ENCODE data around the gene OBSCN.

OBSCN gene

DNA sequence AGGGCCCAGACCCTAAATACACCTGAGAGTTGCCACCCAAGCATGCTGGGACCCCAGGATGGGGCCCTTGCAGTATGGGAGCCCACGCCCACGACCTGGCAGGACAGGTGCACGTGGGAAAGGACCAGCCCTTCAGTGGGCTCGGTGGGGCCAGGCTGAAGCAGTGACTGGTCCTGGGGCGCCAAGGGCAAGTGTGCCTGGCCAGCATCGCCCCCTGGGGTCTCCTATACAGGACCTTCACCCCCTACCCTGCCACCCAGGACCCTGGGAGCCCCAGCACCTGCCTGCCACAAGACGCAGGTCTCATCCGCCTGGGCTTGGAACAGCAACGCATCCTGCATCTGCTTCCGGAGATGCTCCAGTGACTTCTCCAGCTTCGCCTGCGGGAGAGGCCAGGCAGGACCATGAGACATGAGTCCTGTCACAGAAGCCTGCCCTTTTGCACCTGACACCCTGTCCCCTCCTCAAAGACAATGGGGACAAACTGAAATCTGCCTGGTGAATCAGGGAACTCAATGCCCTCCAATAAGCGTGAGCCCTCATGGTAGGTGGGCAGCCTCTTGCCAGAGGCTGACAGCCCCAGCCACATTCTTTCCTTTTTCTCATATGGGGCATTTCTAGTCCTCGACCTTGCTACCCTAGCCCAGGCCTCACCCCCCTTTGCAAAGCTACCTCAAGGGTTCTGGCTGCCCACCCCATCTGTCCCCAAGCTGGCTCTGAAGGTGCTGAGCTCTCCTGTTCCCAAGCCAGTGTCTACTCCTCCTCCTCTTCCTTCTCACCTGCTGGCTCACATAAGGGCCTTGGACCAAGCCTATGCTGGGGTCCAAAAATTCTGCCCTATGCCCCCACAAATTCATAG is 194.2 kb downstream of the OBSCN start:
- Mint-ChIP-seq H3K36me3 (peaks cover 54% of the 10 kb centered on the region), H3K27ac (no peak overlapping the region), H3K4me3 (no peak overlapping the region), H3K9me3 (no peaks in the 10 kb centered on the region), H3K27me3 (no peaks in the 10 kb centered on the region), H3K4me1 (peaks cover 67% of the 10 kb centered on the region)
- no peak for ATAC-seq

DNA sequence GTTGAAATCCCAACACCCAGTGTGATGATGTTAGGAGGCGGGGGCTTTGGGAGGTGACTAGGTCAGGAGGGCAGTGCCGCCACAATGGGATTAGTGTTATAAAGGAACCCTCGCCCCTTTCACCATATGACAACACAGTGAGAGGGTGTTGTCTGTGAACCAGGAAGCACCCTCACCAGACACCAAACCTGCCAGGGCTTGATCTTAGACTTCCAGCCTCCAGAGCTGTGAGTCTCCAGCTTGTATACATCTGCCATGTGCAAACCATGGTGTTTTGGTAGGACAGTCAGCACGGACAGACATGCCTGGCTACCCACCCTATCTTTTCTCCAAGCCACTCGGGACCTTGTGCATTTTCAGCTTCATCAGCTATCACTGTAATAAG is 194.8 kb downstream of the OBSCN start:
- ATAC-seq: no peak
- Mint-ChIP-seq H3K27ac (no peak overlapping the region), H3K27me3 (no peaks in the 10 kb centered on the region), H3K4me3 (no peak overlapping the region), H3K4me1 (peaks cover 67% of the 10 kb centered on the region), H3K36me3 (peaks cover 50% of the 10 kb centered on the region), H3K9me3 (no peaks in the 10 kb centered on the region)

DNA sequence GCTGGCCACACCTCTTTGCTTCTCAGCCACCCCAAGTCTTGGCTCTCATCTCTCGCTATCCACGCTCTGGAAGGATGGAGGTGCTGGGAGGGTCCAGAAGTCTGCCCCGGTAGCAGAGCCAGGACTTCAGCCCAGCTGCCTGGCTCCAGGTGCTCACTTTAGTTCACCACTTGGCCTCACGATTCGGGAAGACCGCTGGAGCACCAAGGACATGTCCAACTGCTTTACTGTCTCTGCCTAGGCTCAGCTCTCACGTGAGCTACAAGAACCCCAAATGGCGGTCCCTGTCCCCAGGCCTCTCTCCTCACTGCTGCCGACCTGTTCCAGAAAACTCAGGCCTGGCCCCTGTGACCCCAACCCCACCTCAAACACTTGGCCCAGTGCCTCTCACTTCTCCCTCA is 195.4 kb downstream of the OBSCN start:
- Mint-ChIP-seq H3K27ac (no peak overlapping the region), H3K4me1 (peaks cover 73% of the 10 kb centered on the region), H3K9me3 (no peaks in the 10 kb centered on the region), H3K27me3 (no peaks in the 10 kb centered on the region), H3K36me3 (peaks cover 45% of the 10 kb centered on the region), H3K4me3 (no peak overlapping the region)
- no peak for ATAC-seq

DNA sequence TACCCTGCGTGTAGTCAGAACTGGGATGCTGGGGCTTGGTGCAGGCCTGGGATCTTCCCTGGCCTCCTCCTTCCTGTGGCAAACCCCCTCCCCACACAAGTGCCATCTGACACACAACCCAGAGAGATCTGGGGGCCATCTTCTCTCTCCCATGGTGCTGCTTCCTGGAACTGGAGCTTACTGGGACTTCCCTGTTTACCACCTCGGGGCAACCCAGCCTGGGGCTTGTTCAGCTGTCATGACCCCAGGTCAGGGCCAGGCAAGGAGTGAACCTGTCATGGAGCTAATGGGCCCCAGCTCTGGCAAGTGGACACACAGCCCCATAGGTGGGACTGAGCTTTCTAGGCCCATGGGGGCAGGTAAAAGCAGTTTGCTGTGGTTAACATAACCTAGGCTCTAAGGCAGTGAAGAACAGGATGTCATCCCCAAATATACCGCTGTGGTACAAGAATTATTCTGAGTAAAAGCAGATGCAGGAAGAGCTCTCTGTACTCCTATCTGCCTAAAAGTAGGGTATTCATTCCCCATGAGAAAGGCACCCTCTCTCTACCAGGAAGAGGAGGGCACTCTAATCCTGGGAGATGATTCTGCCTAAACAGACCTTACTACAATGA is 196.4 kb downstream of the OBSCN start:
- ATAC-seq: no peak
- Mint-ChIP-seq H3K27ac (no peak overlapping the region), H3K27me3 (no peaks in the 10 kb centered on the region), H3K36me3 (peaks cover 44% of the 10 kb centered on the region), H3K4me3 (peak overlapping the region; percentile 54), H3K4me1 (peaks cover 77% of the 10 kb centered on the region), H3K9me3 (no peaks in the 10 kb centered on the region)

DNA sequence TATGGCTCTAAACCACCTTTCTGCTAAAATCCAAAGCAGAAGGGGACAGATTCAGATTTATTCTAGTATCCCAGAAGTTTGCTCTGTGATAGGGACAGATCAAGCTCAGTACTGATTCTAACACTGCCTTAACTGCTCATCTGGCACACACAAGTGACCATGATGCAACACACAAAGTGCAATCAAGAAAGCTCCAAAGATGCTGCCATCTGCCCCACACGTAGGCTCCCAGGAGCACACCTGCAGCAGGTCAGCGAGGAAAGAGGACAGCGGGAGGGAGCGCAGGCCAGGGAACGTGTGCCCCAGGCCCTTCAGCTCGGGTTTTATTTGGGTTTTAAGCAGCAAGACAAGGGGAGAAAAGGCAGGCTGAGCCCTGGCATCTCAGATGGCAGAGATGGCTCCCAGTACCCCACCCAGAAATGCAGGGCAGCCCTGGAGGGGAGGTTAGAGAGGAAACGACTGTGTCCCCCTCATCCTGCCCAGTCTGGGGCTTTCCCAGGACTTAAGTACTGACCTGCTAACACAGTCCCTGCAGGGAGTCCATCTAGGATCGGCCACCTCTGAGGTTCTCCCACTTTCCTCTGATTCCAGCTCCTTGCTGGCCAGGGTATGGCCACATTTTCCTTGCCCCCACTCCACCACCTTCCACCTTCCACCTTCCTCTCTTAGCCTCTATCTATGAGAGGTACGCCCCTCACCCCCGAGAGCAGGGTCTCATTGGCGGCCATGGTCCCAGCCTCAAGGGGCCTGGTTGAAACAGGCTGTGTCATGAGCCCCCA is 197.5 kb downstream of the OBSCN start:
- ATAC-seq: no peak
- Mint-ChIP-seq H3K9me3 (no peaks in the 10 kb centered on the region), H3K27me3 (no peaks in the 10 kb centered on the region), H3K27ac (peak overlapping the region; percentile 90), H3K36me3 (peaks cover 33% of the 10 kb centered on the region), H3K4me1 (peaks cover 67% of the 10 kb centered on the region), H3K4me3 (peak overlapping the region; percentile 96)

DNA sequence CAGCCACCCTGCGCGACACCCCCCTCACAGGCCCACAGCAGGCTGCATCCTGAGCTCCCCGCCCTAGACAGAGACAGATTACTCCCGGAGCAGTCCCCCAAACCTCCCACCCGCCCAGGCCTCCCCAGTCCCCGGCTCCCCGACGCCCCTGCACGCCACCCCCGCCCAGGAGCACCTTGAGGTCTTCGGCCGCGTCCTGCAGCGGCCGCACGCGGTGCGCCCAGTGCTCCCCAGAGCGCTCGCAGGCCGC is 198.1 kb downstream of the OBSCN start:
- Mint-ChIP-seq H3K9me3 (no peaks in the 10 kb centered on the region), H3K4me3 (peak overlapping the region; percentile 96), H3K27me3 (no peaks in the 10 kb centered on the region), H3K36me3 (peaks cover 30% of the 10 kb centered on the region), H3K27ac (peak overlapping the region; percentile 90), H3K4me1 (peaks cover 62% of the 10 kb centered on the region)
- no peak for ATAC-seq

DNA sequence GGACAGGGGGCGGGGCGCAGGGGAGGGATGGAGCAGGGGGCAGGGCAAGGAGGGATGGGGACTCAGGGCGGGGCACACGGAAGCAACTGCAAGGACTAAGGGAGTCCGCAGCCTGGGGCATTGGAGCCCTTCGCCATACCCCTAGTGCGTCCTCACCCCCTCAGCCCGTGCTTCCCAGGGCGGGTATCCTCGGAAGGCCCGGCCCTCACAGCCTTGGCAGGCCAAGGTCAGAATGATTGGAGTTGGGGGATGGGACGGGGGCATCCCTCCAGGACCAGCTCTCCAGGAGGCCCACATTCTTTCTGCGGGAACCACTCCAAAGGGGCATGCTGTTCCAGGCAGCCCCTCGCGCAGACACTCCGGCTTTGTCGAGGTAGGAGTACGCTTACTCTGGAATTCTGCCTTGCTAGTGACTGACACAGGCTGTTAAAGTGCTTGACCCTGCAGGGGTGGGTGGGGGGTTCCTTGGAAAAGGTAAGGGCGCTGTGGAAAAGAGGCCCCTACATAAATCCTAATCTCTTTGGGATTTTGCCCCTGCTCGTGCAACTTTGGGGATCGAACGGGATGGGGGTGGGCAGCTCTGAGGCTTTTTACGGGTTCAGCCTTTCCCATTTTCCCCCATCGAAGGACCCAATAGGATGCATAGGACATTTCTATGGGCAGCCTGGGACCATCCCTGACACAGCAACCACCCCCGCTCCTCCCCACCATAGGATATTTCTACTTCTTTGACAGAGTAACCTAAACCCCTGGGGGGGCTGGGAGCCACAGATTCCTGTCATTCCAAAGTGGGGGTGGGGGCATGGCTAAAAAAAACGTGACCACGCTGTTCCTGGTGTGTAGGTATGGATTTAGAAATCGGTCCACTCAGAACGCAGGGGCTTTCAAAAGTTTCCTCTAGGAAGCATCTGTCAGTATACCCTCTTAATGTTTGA is 199.5 kb downstream of the OBSCN start:
- Mint-ChIP-seq H3K36me3 (peaks cover 19% of the 10 kb centered on the region), H3K9me3 (no peaks in the 10 kb centered on the region), H3K4me3 (peak overlapping the region; percentile 96), H3K27me3 (no peaks in the 10 kb centered on the region), H3K27ac (peak overlapping the region; percentile 90), H3K4me1 (peaks cover 47% of the 10 kb centered on the region)
- no peak for ATAC-seq

DNA sequence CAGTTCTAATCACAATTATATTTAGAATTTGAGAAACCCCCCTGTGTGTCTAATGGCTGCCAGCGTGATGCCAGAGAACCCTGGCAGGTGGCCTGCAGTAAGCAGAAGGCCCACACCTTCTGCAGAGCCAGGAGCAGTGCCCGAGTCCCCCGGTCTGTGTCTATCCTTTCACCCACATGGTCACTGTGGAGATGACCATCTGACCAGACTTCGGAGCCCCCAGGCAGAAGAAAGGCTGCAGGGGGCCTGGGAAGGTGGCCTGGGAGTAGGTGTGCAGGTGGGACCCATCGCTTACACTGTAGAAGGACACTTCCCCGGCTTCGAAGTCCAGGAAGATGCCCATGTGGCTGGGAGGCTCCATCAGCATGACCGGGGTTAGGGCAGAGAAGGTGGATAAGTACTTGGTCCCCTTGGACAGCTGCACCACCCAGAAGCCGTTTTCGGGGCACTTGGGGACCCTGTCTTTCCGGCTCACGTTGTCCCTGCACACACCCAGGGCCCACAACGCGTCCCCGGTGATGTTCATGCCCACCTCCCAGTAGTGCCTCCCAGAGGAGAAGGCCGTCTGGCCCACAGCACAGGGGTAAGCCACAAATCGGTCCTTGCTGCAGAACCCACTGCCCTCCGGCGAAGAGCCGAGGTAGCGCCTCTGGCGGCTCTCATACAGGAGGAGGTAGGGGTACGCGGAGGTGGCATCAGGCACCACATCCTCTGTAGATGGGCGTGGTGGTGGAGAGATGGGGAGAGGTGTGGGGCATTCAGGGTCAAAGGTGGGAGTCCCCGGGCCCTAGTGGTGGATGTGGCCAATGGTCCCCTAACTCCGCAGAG is 200.4 kb downstream of the OBSCN start:
- Mint-ChIP-seq H3K27me3 (no peaks in the 10 kb centered on the region), H3K4me1 (peaks cover 38% of the 10 kb centered on the region), H3K36me3 (peaks cover 11% of the 10 kb centered on the region), H3K4me3 (peak overlapping the region; percentile 96), H3K27ac (no peak overlapping the region), H3K9me3 (no peaks in the 10 kb centered on the region)
- ATAC-seq: no peak

DNA sequence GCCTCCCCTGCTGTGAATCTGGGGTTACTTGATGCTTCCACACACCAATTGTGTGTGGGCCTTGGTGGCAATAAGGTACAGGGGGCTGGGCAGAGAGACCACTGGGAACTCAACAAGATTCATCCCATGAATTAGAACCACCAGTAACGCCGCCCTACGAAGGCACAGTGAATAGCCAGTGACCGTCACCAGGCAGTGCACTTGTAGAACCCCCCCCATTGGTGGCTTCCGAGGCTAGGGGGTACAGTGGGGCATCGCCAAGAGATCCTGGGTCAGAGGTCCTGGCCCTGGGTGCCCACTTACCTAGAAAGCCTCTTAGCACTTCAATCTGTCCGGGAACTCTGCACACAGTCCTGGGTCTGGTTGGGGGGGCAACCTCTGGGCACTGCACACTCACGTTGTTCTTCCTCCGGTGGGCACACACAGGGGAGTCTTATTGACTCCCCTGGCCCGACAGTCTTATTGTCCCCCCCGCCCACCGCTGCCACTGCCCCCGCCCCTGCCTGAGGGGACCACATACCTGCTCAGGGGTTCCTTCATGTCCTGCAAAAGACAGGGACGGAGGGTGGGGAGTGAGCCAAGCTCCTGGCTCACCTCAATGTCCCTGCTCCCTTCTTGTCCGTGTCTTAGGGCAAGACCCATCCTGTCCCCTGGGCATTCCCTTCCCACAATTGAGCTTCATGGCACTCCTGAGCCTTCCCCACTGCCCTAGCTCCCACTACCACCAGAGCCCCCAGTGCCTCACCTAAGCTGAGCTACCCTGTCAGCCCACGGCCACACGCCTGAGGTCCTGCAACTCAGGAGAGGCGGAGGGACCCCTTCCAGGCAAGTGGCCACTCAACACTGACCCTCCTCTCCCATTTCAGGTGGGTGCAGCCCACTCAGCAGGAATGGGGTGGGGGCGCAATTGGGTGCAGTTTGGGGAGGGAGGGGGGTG is 201.3 kb downstream of the OBSCN start:
- Mint-ChIP-seq H3K4me1 (peaks cover 30% of the 10 kb centered on the region), H3K27ac (no peak overlapping the region), H3K9me3 (no peaks in the 10 kb centered on the region), H3K4me3 (peak overlapping the region; percentile 6), H3K36me3 (peaks cover 6% of the 10 kb centered on the region), H3K27me3 (no peaks in the 10 kb centered on the region)
- ATAC-seq: no peak

DNA sequence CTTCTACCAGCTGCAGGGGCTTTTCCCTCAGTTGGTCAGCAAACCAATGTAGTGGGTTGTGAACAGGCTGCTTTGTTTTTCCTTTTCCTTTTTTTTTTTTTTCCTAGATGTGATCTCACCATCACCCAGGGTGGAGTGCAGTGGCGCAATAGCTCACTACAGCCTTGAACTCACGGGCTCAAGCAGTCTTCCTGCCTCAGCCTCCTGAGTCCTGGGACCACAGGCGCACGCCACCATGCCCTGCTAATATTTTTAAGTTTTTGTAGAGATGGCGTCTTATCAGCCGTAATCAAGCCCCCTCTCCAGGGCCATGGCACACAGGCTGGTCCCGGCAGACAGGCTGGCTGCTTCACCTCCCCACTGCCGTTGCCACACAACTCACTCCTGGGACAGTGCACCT is 202.2 kb downstream of the OBSCN start:
- peaks cover 6% of the 10 kb centered on the region for H3K36me3 Mint-ChIP-seq
- ATAC-seq: no peak
- H3K27ac Mint-ChIP-seq: no peak overlapping the region
- H3K27me3 Mint-ChIP-seq: peaks cover 2% of the 10 kb centered on the region
- no peaks in the 10 kb centered on the region for H3K9me3 Mint-ChIP-seq
- H3K4me3 Mint-ChIP-seq: no peak overlapping the region
- peaks cover 21% of the 10 kb centered on the region for H3K4me1 Mint-ChIP-seq

DNA sequence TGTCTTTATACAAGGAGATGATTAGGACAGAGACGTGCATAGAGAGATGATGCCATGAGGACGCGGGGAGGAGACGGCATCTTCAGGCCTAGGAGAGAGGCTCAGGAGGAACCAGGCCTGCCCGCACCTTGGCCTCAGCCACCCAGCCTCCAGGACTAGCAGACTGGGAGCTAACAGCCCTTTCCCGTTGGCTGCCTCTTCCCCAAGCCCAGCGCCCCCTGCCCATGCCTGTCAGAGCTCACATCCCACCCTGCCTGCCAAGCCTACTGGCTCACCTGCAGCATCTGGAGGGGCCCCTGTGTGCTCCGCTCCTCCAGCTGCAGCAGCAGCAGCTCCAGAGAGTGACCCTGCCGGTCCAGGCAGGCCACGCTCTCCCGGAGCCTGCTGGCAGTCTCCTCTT is 202.8 kb downstream of the OBSCN start:
- Mint-ChIP-seq H3K36me3 (peaks cover 6% of the 10 kb centered on the region), H3K4me3 (no peak overlapping the region), H3K27ac (no peak overlapping the region), H3K4me1 (peaks cover 18% of the 10 kb centered on the region), H3K9me3 (no peaks in the 10 kb centered on the region), H3K27me3 (peaks cover 8% of the 10 kb centered on the region)
- ATAC-seq: no peak

DNA sequence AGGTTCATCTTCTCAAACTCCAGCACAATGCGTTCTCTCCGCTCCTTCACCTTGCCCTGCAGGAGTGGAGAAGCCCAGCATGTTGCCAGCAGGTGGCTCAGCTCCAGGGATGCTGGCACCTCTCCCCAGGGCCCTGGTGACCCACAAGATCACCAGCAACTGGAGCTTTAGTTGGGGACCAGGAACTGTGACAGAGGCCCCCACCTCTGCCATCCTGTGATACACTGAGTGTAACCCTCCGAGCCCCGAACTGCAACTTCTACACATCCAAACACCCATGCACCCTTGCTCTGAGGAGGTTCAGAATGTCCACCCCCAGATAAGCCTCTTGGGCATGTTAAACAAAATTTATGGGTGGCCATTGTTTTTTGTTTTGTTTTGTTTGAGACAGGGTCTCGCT is 203.3 kb downstream of the OBSCN start:
- Mint-ChIP-seq H3K9me3 (no peaks in the 10 kb centered on the region), H3K36me3 (peaks cover 6% of the 10 kb centered on the region), H3K27ac (no peak overlapping the region), H3K27me3 (peaks cover 13% of the 10 kb centered on the region), H3K4me3 (no peak overlapping the region), H3K4me1 (peaks cover 19% of the 10 kb centered on the region)
- no peak for ATAC-seq

DNA sequence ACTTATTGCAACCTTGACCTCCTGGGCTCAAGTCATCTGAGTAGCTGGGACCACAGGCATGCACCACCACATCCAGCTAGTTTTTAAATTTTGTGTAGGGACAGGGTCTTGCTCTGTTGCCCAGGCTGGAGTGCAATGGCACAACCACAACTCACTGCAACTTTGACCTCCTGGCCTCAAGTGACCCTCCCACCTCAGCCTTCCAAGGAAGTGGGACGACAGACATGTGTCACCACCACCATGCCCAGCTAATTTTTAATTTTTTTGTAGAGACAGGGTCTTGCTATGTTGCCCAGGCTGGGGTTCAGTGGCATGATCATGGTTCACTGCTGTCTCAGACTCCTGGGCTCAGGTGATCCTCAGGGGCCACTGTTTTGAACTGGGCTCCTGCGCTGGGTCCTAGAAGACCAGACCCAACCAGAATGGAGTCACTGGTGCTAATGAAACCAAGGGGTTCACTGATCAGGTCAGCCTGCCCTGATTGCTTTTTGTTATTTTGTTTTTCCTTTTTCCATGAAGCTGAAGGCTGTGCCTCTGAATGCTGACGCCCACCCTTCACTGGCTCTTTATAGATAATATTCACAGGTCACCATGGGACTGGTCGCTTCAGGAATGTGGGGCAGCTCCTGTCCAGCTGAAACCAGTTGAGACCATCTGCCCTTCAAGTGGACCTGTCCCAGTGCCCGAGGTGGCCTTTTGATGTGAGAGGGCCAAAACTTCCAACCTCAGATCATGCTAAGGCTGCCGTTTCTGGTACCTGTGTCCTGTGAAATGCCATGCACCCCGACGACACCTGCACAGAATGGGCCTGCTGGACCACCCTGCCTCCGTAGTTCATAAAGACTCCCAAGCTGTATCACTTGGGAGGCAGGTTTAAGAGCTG is 203.9 kb downstream of the OBSCN start:
- H3K4me3 Mint-ChIP-seq: no peak overlapping the region
- peaks cover 26% of the 10 kb centered on the region for H3K4me1 Mint-ChIP-seq
- H3K9me3 Mint-ChIP-seq: no peaks in the 10 kb centered on the region
- H3K27me3 Mint-ChIP-seq: peaks cover 20% of the 10 kb centered on the region
- H3K36me3 Mint-ChIP-seq: peaks cover 6% of the 10 kb centered on the region
- no peak overlapping the region for H3K27ac Mint-ChIP-seq
- ATAC-seq: no peak

Measured in stimulated activated memory B cell treated with anti-CD40 and anti-IgM and Interleukin-4, amounts not matched to agents 10 μg/mL and 1 μg/mL and 100 μg/mL, for 72 hours (primary cell).